Measurements from ENCODE around the gene IL4.

Gene IL4

DNA sequence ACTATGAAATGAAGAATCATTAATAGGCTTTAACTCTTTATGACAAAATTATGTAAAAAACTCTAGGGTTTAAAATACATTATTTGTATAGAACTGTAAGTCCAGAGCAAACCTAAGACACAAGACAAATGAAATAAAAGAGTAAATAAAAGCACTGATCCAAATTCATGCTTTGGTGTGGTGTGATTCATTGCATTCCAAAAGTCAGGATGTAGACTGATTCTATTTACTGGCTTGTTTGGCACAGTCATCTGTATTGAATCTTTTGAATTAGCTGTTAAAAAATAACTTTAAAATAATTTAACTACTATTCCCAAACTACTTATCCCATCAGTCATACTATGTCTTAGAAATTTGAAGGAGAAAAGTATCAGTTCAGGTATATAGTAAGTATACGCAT is 31.1 kb downstream of the IL4 start:
- no peak for DNase-seq

DNA sequence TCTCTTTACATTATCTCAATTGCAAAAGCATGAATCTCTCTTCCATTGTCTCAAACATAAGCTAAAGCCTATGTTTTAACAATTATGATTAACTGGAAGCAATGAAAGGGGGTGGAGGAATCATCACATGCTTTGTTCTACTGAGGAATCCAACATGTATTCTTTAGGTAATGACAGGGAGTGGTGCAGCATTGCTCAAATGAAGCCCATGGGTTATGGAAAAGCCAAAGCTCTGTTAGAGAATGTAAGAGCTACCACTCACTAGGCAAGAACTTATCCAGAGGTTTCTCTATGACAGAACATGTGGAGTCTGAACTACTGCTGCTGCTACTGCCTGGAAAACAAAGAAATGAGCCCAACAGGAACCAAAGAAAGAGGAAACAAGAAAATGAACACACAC is 34.9 kb downstream of the IL4 start:
- no peak for DNase-seq

DNA sequence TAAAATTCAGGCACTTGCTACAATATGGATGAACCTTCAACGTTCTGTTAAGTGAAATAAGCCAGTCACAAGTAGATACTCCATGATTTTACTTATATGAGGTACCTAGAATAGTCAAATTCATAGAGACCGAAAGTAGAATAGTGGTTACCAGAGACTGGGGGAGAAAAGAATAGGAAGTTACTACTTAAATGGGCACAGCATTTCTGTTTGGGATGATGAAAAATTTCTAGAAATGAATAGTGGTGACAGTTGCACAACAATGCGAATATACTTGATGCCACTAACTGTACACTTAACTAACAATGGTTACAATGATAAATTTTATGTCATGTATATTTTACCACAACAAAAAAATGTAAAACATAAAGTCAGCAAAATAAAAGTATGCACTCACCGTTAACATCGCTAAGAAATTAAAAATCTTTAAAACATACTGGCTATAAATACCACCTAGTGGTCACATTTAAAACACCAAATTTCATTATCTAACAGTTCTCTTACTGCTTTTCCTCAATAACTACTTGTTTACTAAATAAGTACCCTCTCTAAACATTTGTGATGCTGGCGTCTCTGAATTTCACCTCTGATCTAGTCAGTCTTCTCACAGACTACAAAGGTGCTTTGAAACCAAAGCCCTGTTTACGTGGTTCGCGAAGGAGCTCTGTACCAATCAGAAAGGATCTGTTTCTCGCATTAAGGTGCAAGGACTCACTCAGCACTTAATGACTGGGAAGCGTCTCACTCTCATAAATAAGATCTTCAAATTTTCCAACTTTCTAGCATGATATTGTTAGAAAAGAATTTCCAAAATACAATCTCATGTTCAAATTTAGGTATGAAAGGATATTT is 40.9 kb downstream of the IL4 start:
- peak; percentile 54 for DNase-seq

DNA sequence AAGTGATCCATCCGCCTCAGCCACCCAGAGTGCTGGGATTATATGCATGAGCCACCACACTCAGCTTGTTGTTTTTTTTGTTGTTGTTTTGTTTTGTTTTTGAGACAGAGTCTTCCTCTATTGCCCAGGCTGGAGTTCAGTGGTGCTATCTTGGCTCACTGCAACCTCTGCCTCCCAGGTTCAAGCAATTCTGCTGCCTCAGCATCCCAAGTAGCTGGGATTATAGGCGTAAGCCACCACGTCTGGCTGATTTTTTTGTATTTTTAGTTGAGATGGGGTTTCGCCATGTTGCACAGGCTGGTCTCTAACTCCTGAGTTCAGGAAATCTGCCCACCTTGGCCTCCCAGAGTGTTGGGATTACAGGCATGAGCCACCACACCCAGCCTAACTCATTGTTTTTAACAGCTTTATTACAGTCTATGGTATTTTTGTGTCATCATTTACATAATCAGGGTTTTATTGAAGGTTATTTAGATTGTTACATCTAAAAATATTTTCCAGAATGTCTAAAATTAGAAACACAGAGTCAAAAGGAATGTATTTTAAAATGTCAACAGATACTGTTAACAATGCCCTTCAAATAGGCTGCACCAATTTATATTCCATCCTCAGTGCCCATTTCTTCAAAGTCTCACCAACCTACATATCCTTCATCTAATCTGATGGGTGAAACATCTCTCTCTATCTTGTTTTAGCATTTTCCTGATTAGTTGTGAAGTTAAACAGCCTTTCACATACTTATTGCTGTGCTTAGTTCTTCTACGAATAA is 44.9 kb downstream of the IL4 start:
- no peak for DNase-seq

DNA sequence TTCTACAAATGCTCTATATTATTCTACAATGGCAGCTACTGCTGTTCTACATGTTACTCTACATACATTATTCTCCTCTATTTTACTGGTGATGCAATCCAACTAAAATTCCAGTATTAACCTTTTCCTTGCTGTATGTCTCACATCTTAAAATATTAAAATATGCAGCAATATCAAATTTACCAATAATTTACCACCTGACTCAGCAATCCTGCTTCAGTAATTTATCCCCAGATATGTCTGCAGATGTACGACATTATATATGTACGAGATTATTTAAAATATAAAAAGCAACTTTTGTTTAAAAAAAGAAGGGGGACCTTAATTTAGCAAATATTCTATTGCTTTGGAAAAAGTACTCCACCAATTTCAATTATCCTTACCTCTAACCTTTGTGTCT is 52.0 kb downstream of the IL4 start:
- no peak for DNase-seq

DNA sequence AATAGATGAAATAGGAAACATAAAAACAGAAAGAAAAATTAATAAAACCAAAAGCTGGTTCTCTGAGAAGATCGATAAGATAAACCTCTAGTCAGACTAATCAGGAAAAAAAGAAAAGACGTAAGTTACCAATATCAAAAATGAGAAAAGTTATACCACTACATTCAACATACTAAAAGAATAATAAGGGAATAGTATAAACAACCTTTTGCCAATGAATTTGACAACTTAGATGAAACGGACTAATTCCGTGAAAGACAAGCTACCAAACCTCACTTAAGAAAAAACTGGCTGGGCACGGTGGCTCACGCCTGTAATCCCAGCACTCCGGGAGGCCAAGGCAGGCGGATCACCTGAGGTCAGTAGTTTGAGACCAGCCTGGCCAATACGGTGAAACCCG is 56.1 kb downstream of the IL4 start:
- DNase-seq: no peak

All from hematopoietic multipotent progenitor cell treated with erythropoietin and hydrocortisone succinate and interleukin-3 and kit ligand, for 8 days (in vitro differentiated cells).